Tongue (tissue), 2 donors: ENCODE results near the gene NOC3L. TPM values are rescaled to one million over a fixed set of nuclear protein-coding genes. Genes with fewer than 3 reads are reported as not detected.
"Not testable (repeated sequence)": the region's sequence is repeated elsewhere in the genome, so short reads cannot be mapped to it uniquely, and the experiment has no call there.

Source experiments
- DNase-seq: peaks from one replicate; pipeline ENCODE4 v3.0.0-alpha.2; 2015
- total RNA-seq: library from RNA; depleted of rRNA; stranded (reverse); fragments of >200 nt; gene quantifications from one replicate; pipeline ENCODE4 v1.2.3, GENCODE V29; 2014

The NOC3L gene
- total RNA-seq, result 26.5 TPM

- peak; percentile 98 for DNase-seq
Observed at GRCh38 chr10:94362360-94363250, at the start of gene NOC3L. Gene NOC3L (minus strand): TSS chr10:94362939. CDS start chr10:94362838, 101 bp downstream.

DNA sequence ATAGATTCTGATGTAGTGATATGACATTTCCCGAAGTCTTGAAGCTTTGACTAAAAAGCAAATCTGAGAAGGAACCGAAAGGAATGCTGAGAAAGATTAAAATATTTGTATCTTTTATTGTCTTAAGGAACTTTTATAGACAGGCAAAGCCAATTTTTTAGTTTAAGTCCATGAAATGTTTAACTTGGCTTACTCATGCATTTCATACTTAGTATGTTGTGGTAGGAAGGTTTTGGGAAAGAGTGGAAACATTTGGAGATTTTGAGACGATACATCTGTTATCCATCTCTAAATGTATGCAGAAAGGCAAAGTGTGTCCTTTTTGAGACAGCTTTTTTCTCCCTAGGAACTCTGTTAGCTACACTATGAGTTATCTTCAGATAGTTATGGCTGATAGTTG lies 49.7 kb upstream of the NOC3L start:
- DNase-seq, result peak; percentile 28

- no peak for DNase-seq
Observed at GRCh38 chr10:94411304-94411703, 48.6 kb upstream of the NOC3L start.

DNA sequence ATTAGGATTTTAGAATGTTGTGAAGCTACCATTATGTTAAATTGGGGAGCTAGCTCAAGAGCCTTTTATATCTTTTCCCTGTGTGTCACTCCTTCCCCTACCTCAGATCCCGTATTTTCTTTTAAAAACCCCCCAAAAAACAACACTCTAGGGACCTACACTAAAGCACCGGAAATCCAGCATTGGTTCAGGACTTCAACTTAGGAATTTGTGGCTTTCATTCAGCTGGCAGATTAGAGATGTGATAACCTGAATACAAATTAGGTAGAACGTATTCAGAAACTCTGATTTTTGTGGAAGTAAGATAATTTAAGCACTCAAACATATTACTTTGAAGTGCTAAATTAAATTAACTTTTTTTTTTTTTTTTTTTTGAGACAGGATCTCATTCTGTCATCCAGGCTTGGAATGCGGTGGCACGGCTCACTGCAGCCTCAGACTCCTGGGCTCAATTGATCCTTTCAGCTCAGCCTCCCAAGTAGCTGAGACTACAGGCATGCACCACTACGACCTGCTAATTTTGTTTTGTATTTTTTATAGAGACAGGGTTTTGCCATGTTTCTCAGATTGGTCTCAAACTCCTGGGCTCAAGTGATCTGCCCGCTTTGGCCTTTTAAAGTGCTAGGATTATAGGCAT lies 46.4 kb upstream of the NOC3L start:
- no peak for DNase-seq

- no peak for DNase-seq
Observed at GRCh38 chr10:94407668-94408067, 44.9 kb upstream of the NOC3L start.

DNA sequence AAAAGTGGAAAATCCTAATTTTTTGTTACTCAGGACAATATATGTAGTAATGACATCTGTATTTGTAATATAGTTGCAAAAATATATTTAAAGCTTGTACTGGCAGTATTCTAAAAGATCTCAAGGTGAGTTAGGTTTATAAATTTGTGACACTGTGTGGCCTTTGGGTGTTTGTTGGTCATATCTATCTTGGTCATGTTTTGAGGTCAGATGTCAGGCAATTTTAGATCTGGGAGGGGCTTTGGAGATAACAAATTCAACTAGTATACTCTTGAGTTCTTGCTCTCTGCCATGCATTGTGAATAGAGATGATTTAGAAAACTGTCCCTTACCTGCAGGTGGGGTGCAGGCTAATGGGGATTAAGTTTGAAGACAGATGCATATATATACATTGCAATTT lies 42.7 kb upstream of the NOC3L start:
- DNase-seq, result no peak

DNA sequence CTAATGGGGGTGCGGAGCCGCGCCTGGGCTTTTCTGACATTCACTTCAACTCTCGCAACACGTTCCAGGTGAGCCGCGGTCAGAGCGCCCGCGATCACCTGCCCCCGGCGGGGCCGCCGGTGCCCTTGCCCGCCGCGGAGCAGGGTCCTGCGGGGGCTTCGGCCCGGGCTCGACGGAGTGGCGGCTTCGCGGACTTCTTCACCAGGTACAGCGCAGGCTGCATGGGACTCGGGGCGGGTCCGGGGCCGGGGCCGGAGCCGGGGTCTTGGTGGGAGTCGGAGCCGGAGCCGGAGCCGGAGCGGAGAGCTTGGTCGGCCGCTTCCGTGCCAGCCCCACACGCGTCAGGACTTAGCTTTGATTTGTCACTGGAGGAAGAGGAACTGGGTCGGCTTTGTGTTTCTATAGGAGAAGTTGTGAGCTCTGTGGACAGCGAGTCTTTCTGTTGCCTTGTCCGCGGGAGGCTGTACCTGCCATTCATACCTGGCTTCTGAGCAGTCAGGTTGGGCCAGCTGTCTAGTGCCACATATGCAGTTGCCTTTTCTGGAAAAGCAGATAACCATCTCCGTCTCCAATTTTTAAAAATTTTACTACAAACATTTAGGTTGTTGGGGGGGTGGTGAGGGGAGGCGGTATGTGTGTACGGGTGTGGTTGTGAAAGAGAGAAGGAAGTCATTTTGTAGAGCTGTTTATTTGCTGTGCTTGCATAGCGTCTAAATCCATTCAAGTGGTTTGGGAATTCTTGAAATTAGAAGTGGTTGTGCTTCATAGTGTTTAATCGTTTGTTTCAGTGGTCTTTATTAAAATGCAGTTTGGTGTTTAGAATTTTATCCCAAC lies 40.9 kb upstream of the NOC3L start:
- peak; percentile 72 for DNase-seq

GRCh38 chr10:94402843-94403379 lies 40.2 kb upstream of the NOC3L start:
- DNase-seq, result peak; percentile 57

DNA sequence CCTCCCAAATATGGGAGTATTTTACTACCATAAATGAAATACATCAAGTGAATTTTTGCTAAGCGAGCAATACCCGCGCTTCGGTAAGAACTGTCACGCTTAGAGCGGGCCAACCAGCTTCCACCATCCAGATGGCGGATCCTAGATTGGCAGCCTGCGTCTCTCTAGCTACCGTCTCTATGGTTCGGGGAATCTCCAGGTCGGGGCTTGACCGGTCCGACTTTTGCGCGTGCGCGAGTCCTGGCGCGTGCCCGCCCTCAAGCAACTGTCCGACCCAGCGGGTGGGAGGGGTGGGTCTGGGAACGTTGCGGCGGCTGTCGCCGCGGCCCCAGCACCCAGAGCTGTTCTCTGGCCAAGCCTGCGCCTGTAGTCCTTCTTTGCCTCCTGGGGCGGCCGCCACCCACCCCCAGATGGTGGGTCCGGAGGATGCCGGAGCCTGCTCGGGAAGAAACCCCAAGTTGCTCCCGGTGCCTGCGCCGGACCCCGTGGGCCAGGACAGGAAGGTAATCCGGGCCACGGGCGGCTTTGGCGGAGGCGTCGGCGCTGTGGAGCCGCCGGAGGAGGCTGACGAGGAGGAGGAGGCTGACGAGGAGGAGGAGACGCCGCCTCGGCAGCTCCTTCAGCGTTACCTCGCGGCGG lies 39.6 kb upstream of the NOC3L start, which contains the start of gene TBC1D12:
TBC1D12 (plus strand) TSS at position 338 of the 639 bp plus-strand sequence; CDS start at position 411, 73 bp downstream.
- DNase-seq, result peak; percentile 97

DNA sequence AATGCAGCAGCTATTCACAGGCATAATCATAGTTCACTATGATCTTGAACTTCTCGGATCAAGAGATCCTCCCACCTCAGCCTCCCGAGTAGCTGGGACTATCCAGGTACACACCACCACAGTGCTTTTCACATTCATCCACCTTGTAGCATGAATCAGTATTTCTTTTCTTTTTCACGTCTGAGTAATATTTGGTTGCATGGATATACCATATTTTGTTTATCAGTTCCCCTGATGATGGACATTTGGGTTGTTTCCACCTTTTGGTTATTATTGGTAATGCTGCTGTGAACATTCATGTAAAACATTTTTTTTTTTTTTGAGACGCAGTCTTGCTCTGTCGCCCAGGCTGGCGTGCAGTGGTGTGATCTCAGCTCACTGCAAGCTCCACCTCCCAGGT lies 36.0 kb upstream of the NOC3L start:
- DNase-seq, result no peak

DNA sequence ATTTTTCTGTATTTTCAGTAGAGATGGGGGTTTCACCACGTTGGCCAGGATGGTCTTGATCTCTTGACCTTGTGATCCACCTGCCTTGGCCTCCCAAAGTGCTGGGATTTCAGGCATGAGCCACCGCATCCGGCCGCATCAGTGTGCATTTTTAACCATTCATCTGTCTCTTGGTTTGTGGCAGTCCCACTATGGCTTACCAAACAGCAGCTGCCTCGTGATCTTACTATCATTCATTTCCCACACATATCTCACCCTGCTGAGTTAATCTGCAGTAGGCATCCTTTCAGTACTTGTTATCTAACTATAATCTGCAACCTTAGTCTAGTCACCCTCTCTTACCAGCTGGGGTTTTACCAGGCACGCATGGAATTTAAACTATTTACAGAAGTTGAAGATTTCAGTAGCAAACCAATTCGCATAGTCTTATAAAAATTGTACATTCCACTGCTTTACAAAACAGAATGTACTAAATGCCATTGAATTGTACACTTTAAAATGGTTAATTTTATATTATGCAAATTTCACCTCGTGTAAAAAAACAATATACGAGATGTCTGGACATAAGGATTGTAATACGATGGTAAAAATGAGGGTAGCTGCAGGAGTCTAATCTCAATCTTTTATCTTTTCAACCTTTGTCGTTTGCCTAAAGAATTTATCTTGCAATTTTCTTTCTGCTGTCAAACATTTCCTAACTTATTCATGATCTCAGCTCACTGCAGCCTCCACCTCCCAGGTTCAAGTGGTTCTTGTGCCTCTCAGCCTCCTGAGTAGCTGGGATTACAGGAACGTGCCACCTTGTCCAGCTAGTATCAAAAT lies 35.0 kb upstream of the NOC3L start:
- DNase-seq, result no peak

- DNase-seq, result not testable (repeated sequence)
Observed at GRCh38 chr10:94392117-94392516, 29.4 kb upstream of the NOC3L start.

- not testable (repeated sequence) for DNase-seq
Observed at GRCh38 chr10:94385733-94386132, 23.0 kb upstream of the NOC3L start.

- no peak for DNase-seq
Observed at GRCh38 chr10:94383530-94383929, 20.8 kb upstream of the NOC3L start.

- DNase-seq, result no peak
Observed at GRCh38 chr10:94376865-94377264, 14.1 kb upstream of the NOC3L start.

DNA sequence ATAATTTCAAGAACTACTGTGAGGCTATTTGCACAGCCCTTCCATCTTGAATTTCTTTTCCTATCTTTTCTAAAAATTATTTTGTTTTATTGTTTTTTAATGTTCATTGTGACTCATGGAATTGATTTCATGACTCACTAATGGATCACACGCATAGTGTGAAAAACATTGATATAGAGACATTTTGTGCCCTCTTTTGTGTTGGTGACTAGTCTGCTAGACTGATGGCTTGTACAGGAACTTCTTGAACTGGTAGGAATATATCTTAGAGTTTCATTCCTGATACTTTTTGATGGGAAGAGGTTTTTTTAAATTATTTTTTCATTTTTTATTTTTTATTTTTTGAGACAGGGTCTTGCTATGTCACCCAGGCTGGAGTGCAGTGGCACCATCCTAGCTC lies 12.6 kb upstream of the NOC3L start:
- no peak for DNase-seq

DNA sequence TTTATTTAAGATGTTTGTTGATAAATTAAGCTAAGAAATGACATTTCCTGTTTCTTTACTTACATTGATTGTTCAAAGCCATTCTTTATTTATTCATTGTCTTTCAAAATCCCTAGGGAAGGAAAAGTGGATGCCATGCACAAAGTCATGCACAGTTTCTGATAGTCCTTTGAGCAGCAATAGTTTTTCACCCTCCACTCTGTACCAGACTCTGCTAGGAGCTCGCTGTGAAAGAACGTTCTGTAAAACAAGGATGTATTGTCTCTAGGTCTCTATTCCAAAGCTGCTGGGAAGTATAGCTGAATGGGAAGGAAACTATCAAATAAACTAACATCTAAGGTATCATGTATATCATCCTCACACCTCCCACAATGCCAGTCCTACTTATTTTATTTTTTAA lies 7.8 kb upstream of the NOC3L start:
- no peak for DNase-seq

DNA sequence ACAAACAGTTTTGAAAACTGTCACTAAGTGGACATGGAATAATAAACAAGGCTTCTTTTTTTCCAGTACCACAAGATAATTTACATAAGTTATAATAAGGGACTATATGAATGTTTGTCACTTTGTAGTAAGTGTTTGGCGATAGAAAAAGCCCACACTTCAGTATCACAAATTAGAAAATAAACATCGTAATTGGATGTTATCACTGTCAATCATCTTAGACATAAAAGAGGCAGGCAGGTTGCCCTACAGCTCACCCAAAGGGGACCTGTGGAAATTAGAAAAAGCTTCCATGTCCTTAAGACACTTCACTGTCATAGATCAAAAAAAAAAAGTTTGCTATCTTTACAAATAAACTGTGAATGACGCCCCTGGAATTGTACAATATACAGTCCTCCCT lies 3.6 kb upstream of the NOC3L start:
- DNase-seq, result no peak

DNA sequence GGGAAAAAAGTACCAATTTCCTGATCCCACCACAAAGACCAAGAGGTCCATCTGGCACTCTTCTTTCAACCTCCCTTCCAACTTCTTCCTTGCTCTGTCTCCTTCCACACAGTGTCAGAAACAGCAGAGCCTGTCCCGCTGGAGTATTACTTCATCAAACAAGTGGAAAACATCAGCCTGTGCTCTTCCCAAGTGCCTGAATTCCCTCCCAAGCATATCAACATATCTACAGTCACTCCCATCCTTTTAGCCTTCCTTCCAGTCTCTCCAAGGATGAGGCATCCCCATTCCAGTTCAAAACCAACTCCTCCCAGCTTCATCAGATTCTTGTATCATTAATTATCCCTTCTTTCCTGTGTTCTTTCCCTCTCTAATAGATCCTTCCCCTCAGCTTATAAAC lies 1.7 kb upstream of the NOC3L start:
- DNase-seq, result no peak

GRCh38 chr10:94363251-94363565 lies 469 bp upstream of the NOC3L start:
- DNase-seq, result no peak

DNA sequence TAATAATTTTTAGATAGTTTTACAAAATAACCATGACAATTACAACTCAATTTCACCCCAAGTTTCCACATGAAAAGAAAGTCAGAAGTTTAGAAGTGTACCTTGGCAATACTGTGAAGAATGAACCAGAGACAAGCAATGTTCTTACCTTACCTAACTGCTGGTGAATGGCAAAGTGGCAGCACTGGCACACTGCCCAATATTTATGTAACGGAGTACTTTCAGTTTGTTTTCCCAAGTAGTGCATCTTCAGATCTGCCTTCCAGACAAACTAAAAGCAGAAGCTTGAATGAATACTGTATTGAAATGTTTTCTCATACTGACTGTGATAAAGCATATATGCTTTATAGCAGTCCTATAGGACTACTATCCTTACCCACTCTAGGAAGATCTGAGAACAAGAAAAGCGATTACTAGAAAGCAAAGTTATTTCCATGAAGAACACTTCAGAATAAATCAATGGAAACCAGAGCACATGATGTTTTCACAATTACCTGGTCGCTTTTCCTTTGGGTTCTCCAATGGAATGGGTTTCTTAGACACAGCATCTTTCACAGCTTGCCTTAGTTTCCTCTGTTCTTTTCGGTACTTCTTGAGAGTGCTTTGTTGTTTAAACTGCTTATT lies 1.5 kb downstream of the NOC3L start:
- peak; percentile 14 for DNase-seq
